ENCODE measurements around the gene SLC22A8. TPM values are rescaled to one million over a fixed set of nuclear protein-coding genes. Genes with fewer than 3 reads are reported as not detected.

The SLC22A8 gene
- total RNA-seq, 1 donor from 2014 or later = not detected

Other genes starting within 250 kb of the SLC22A8 start
- 10.3 TPM for gene TAF6L, start 244.4 kb downstream of the SLC22A8 start, total RNA-seq
- gene TMEM179B, start 228.4 kb downstream of the SLC22A8 start, total RNA-seq = 30.2 TPM
- gene TMEM223, start 223.8 kb downstream of the SLC22A8 start, total RNA-seq = 10.0 TPM
- 39.1 TPM for gene NXF1, start 210.4 kb downstream of the SLC22A8 start, total RNA-seq
- gene STX5, start 183.8 kb downstream of the SLC22A8 start, total RNA-seq = 25.1 TPM
- not detected for gene TEX54, start 183.0 kb downstream of the SLC22A8 start, total RNA-seq
- 41.0 TPM for gene WDR74, start 176.3 kb downstream of the SLC22A8 start, total RNA-seq
- 233 TPM for gene SLC3A2, start 134.9 kb downstream of the SLC22A8 start, total RNA-seq
- not detected for gene CHRM1, start 94.5 kb downstream of the SLC22A8 start, total RNA-seq
- not detected for gene SLC22A6, start 30.9 kb downstream of the SLC22A8 start, total RNA-seq
- not detected for gene SLC22A24, start 128.4 kb upstream of the SLC22A8 start, total RNA-seq
- not detected for gene SLC22A25, start 227.8 kb upstream of the SLC22A8 start, total RNA-seq

Data from esophagus mucosa (tissue), 1 donor.